Fibroblast of mammary gland (primary cell): ENCODE measurements around the gene TMSB15C.

ENCODE experiments used
- DNase-seq: peaks from one replicate; pipeline ENCODE4 v3.0.0-alpha.2; 2010; ENCODE audit warnings: low read depth
- H3K4me3 ChIP-seq: 2 replicates; pipeline ENCODE4 v1.5.1; 2011; ENCODE audit warnings: low read depth, mild to moderate bottlenecking, low read length, moderate library complexity; ENCODE audit not compliant: control insufficient read depth
- CTCF ChIP-seq: conservative IDR thresholded peaks from 2 replicates; pipeline ENCODE4 v1.5.1; 2011; ENCODE audit warnings: low read depth, low read length, inconsistent platforms; ENCODE audit not compliant: control insufficient read depth, insufficient read depth

TMSB15C gene

GRCh38 chrX:104039689-104040505 lies 36.1 kb downstream of the TMSB15C start, which contains the start of gene H2BW2:
Gene H2BW2 (plus strand): TSS chrX:104039956. CDS start chrX:104039995, 39 bp downstream.
- TF ChIP-seq CTCF, result no peak
- no peak within 1 kb of the TSS for H3K4me3 ChIP-seq
- no peak for DNase-seq
